GM18873 (cell line): ENCODE results near the gene TESK2.
A peak's percentile ranks its signal among the peaks of the same experiment; 100 is the strongest.

ENCODE experiments used
- ATAC-seq: cut with Tn5 transposase; IDR thresholded peaks from one replicate; pipeline ENCODE4 v1.9.1; 2021; ENCODE audit warnings: mild to moderate bottlenecking, moderate library complexity, moderate number of reproducible peaks; ENCODE audit not compliant: unreplicated experiment, low FRiP score

TESK2 gene

GRCh38 chr1:45322486-45323040, 168.4 kb downstream of the TESK2 start:
- ATAC-seq: no peak

DNA sequence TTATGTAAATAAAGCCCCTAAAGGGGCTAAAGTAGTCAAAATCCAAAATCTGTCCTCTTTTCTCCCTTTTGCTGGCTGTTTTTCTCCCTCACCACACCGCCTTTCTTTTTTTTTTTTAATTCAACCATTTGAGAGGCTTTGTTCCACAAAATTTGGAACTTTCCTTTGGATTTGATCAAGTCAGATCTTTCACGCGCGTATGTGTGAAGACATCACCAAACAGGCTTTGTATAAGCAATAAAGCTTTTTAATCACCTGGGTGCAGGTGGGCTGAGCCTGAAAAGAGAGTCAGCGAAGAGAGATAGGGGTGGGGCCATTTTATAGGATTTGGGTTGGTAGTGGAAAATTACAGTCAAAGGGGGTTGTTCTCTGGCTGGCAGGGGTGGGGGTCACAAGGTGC, 169.5 kb downstream of the TESK2 start:
- ATAC-seq: no peak

- no peak for ATAC-seq
Observed at GRCh38 chr1:45319761-45320160, 171.2 kb downstream of the TESK2 start.

DNA sequence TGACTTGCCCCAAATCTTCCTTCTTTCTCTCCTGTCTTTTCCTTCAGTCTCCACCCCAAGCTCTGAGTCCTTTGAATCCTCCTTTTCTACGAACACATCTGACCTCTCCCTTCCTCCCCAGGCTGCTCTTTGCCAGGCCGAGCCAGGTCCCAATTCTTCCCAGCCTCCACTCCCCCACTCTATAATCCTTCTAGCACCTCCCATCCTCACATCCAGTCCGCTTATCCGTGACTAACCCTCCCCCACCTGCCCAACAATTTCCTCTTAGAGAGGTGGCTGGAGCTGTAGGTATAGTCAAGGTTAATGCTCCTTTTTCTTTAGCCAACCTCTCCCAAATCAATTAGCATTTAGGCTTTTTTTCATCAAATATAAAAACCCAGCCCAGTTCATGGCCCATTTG, 173.8 kb downstream of the TESK2 start:
- ATAC-seq: no peak

DNA sequence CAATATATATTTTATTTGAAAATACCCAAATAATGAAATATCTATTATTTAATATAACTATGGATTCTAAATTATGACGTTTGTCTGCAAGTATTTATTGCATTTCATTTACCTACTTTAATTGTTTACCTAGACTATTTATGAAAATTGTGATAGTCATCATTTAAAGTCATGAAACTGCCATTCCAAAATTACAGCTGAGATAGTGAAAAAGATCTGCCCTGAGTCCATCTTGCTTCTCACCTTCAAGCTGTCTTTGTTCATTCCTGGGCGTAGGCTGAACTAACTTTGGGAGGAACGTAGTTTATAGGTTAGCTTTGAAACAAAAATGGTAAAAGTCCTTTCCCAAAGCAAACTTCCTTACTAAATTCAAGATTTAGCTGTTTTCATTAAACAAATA, 176.7 kb downstream of the TESK2 start:
- no peak for ATAC-seq

DNA sequence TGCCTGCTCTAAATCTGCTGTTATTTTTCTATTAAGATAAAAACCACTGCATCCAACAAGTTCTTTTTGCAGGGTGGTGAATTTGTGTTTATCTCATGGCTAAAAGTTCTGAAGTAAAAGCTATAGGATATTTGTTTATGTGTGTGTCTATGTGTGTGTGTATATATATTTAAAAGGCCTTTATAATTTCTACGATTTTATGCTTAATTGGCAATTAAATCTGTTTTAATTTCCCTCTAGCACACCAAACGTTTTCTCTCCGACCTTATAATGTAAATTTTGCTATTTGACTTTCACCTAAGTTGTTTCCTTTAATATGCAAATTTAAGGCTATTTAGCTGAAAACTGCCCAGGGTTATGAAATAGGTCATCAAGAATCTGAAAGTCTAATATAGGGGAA, 184.1 kb downstream of the TESK2 start:
- no peak for ATAC-seq

- no peak for ATAC-seq
Observed at GRCh38 chr1:45306319-45306718, 184.6 kb downstream of the TESK2 start.

GRCh38 chr1:45305231-45305630, 185.7 kb downstream of the TESK2 start:
- ATAC-seq: no peak

- no peak for ATAC-seq
Observed at GRCh38 chr1:45304311-45305081, 186.5 kb downstream of the TESK2 start.

- ATAC-seq: peak; percentile 55
Observed at GRCh38 chr1:45303520-45304310, 187.2 kb downstream of the TESK2 start.

- ATAC-seq: no peak
Observed at GRCh38 chr1:45302505-45303150, 188.3 kb downstream of the TESK2 start.

- no peak for ATAC-seq
Observed at GRCh38 chr1:45300669-45300997, 190.3 kb downstream of the TESK2 start.

- ATAC-seq: no peak
Observed at GRCh38 chr1:45299981-45300668, 190.8 kb downstream of the TESK2 start.

GRCh38 chr1:45299296-45299695, 191.7 kb downstream of the TESK2 start:
- ATAC-seq: no peak

GRCh38 chr1:45297666-45298356, 193.2 kb downstream of the TESK2 start:
- ATAC-seq: no peak
